GDM1 (cell line): ENCODE measurements around the gene ARFIP1.
A peak's percentile ranks its signal among the peaks of the same experiment; 100 is the strongest.
"Not testable (repeated sequence)": the region's sequence is repeated elsewhere in the genome, so short reads cannot be mapped to it uniquely, and the experiment has no call there.

Experiments
- DNase-seq: peaks from one replicate; lab custom pipeline; 2025; lab: John Stamatoyannopoulos, UW

The ARFIP1 gene

DNA sequence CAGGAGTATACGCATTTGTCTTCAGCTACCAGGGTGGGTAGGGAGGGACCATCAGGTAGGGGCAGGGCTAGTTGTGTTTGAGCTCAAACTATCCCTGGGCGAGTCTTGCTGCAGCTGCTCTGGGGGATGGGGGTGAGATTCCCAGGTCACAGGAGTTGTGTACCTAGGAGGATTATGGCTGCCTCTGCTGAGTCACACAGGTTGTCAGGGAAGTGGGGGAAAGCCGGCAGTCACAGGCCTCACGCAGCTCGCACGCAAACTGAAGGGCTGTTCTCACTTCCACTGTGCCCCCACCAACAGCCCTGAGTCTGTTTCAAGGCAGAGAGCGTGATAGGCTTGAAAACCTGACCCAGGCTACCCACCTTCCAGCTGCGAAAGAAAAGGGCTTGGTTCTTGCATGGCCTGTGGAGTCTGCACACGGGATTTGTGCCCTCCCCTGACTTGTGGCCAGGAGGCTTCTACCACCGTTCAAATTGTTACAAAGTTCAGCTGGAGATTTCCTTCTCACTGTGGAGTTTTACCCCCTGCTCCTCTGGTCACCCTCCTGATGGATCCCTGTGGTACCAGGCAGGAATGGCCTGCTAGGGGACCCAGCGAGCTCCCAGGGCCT lies 63.8 kb downstream of the ARFIP1 start:
- DNase-seq = no peak

DNA sequence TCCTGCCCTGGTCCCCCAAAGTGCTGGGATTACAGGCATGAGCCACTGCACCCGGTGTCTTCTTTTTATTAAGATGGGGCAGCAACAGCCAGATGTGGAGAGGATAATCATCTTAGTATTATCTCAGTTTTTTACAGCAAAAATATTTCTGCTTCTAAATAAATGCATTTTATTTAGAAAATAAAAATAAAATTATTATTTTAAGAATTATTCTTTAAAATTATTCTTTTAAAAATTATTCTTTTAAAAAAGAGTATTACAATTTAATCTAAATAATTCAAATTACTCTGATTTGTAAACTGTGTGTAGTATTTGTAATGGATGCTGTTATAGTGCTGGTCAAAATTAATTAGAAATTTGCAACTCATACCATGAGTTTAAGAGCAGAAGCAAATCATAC lies 67.6 kb downstream of the ARFIP1 start:
- DNase-seq = no peak

DNA sequence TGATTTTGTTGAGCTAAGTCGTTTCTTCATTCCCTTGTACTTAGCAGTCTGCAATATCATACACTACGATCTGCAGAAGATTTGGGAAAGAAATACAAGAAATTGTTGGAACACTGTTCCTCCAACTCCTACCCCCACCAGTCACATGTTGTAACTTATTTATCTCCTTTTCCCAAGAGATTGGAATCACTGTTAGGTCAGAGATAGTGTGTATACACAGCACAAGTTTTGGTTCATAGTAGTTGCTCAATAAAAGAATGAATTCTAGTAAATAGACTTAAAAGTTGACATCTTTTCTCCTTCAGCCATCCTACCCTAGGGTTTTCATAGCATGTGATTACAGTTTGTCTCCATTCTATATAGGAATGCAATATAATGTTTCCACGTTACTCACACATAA lies 68.8 kb downstream of the ARFIP1 start:
- no peak for DNase-seq

DNA sequence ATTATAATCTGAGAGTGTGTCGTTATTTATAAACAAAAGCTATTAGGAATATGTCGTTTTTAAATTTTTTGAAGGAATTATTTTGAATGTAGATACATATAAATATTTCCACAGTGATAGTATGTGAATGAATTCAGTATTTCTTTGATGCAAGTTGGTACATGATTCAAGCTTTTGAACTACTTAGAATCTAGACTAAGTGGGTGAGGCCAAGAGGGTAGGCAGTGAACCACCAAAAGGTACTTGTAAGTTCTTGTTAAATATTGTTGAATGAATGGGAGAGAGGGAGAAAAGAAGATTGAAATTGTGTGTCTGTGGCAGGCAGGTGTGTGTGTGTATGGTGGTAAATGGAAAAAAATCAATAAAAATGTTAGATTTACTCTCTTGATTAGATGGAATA lies 69.6 kb downstream of the ARFIP1 start:
- no peak for DNase-seq

DNA sequence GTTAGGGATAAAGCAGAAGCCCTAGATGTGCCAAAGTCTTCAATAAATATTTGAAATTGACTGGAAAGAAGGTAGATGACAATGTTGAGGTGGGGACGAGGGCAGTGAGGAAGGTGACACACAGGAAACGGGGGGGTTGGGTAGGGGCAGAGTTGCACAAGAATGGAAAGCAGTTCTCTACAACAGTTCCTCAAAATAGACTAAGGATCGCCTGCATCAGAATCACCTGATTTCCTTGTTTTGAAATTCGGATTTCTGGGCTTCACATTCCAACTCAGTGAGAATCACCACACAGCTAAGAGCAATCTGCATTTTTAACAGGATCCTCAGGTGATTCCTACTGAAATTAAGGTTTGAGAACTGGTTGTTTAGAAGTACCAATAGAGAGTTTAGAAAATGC lies 70.6 kb downstream of the ARFIP1 start:
- peak; percentile 17 for DNase-seq

DNA sequence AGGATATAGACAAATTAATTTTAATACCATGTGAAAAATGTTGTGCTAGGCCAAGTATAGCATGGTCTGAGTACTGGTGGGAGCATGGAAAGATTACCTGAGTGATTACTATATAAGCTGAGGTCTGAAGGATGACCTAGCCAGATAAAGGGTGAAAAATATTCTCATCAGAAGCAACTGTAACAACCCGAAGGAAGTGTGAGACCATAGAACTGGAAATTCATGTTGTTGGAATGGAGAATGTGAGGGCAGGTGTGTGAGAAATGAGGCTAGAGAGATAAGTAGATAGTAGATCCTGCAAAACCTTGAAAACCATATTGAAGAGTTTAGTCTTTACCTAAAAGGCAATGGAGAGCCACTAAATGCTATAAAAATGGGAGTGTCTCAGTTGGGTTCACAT lies 71.5 kb downstream of the ARFIP1 start:
- no peak for DNase-seq

DNA sequence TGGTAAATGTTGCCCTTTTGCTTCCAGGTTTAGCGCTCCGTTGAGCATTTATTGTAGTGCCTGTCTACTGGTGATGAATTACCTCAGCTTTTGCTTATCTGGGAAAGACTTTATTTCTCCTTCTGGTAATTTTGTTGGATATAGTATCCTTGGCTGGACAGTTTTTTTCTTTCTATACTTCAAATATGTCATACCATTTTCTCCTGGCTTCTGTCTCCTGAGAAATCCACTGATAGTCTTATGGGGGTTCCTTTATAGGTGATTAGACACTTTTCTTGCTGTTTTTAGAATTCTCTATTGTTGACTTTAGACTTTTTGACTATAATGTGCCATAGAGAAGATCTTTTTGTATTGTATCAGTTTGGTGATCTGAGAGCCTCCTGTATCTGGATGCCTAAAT lies 73.5 kb downstream of the ARFIP1 start:
- DNase-seq = no peak

DNA sequence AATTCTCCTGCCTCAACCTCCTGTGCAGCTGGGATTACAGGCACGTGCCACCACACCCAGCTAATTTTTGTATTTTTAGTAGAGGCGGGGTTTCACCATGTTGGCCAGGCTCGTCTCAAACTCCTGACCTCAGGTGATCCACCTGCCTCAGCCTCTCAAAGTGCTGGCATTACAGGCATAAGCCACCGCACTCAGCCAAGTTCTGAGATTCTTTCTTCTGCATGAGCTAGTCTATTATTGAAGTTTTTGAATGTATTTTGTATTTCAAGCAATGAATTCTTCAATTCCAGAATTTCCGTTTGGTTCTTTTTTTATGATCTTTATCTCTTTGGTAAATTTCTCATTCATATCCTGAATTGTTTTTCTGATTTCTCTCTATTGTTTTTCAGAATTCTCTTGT lies 74.3 kb downstream of the ARFIP1 start:
- DNase-seq = not testable (repeated sequence)

DNA sequence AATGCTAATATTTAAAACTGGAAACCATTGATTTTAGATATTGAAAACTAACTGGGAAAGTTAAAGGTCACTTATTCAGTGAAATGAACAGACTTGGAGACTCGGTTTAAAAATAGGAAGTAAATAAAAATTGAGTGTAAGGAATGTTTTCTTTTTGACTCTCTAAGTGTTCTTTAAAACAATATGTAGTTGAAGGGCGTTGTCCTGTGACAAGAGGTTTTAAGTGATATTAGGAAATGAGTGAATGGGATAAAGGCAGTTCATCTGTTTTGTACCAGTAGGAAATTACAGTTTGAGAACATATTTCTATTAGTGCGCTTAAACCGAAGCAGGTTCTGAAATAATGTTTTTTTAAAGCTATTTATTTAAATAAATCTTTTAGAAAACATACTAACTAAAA lies 77.2 kb downstream of the ARFIP1 start:
- DNase-seq = no peak

DNA sequence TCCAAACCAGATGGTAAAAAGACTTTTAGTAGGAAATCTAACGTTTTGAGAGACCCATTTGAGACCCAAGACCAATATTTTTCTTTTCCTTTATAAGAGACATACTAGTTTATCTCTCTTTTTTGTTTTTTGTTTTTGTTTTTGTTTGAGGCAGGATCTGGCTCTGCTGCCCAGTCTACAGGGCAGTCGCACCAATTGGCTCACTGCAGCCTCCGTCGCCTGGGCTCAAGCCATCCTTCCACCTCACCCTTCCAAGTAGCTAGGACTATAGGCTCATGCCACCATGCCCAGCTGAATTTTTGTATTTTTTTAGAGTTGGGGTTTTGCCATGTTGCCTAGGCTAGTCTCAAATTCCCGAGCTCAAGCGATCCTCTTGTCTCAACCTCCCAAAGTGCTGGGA lies 79.2 kb downstream of the ARFIP1 start:
- DNase-seq = no peak

DNA sequence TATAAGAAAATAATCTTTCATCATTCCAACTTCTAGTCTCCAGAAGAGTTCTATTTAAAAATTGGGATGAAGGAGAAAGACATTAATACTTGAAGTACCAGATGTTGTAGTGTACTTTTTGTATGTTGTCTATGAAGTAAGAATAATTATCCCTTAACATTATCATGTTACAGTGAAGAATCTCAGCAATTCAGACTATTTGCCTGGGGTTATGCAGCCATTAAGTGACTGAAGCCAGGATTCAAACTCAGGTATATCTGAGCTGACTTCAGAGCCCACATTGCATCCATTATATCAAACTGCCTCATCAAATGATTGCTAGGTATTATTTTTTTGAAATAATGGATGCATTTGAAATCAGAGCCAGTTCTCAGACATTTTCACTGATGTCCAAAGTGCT lies 80.3 kb downstream of the ARFIP1 start:
- no peak for DNase-seq

DNA sequence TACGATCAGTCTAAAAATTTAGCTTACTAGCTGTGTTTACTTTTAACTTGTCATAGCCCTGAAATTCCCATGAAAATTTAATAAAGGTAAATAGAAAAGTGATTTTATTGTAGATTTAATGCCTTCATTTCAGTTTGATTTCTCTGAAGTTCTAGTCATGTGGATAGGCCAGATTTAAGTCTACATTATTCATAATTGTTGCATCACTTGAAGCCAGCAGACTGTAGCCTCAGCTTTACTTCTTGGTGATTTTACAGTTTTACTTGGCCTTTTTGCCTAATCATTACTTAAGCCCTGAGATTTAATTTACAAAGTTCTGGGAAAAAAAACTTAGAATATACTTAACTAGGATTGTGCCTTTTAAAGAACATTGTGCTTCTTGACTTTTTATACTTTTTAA lies 82.9 kb downstream of the ARFIP1 start:
- DNase-seq = no peak

DNA sequence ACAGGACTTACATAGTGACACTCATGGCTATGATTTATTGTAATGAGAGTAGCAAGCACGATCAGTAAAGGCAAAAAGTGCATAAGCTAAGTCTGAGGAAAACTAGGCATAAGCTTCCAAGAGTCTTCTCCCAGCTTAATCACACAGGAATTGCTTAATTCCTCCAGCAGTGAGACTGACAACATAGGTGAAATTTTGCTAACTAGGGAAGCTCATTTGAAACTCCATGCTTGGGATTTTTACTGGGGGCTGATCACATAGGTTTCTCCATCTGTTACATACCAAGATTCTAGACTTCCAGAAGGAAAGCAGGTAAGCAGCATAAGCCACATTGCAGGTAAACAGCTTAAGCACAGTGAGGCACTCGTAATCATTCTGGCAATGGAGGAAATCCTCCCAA lies 84.6 kb downstream of the ARFIP1 start:
- no peak for DNase-seq

DNA sequence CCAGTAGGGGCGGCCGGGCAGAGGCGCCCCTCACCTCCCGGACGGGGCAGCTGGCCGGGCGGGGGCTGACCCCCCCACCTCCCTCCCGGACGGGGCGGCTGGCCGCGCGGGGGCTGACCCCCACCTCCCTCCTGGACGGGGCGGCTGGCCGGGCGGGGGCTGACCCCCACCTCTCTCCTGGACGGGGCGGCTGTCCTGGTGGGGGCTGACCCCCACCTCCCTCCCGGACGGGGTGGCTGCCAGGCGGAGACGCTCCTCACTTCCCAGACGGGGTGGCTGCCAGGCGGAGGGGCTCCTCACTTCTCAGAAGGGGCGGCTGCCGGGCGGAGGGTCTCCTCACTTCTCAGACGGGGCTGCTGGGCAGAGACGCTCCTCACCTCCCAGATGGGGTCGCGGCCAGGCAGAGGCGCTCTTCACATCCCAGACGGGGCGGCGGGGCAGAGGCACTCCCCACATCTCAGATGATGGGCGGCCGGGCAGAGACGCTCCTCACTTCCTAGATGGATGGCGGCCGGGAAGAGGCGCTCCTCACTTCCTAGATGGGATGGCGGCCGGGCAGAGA lies 86.8 kb downstream of the ARFIP1 start:
- DNase-seq = not testable (repeated sequence)

DNA sequence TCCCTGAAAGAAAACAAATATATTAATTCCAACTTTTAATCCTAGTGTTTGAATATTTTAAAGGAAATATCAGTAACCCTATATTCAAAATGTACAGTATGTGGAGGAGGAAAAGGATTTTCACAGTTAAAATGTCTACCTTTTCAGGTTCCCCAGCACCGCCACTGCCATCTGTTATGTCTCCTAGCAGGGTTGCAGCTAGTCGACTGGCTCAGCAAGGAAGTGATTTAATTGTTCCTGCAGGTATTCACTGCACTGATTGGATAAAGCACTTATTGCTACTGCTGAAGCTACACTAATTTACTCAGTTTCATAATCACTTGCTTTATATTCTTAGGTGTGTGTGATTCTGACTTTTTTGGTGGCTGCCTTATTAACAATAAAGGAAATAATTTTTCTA lies 90.9 kb downstream of the ARFIP1 start:
- no peak for DNase-seq

DNA sequence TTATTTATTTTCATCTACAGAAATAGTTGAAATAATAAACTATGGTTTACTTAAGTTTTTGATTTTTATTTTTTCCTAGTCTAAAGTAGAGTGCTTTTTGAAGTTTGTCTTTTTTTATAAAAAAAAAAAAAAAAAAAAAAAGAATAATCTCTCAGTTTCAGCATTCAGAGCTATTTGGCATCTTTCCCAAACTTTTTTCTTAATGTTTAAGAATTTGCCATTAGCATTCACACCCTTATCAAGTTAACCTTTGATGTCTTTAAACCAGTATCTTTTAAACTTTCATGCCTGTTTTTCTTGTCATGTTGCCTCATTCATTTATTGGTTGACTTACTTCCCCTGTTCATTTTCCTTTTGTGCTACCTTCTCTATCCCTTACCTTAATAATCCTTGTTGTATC lies 95.5 kb downstream of the ARFIP1 start:
- no peak for DNase-seq

DNA sequence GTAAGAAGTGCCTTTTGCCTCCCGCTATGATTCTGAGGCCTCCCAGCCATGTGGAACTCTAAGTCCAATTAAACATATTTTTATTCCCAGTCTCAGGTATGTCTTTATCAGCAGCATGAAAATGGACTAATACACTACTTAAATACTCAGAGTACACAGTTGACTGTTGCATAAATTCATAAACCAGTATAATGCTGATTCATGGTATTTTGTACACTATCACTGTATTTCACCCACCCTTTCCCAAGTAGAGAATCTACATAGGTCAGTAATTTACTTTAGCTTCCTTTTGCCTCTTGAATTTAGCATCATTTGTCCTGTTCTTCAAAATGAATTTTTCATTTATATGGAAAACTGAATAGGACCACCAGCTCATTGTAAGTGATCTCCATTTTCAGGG lies 98.1 kb downstream of the ARFIP1 start:
- no peak for DNase-seq

DNA sequence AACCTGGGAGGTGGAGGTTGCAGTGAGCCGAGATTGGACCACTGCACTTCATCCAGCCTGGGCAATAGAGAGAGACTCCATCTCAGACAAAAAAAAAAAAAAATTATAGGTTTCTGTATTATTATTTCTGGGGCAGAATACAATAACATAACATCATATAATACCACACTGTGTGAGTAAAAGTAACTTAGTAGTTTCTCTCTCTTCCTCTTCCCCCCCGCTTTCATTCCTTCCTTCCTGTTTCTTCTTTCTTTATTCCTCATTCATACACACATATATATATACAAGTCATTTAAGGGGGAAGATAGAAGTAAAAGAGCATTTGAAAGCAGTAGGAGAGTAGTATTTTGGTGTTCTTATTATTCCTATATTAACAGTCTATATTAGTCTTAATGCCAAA lies 100.5 kb downstream of the ARFIP1 start:
- no peak for DNase-seq

DNA sequence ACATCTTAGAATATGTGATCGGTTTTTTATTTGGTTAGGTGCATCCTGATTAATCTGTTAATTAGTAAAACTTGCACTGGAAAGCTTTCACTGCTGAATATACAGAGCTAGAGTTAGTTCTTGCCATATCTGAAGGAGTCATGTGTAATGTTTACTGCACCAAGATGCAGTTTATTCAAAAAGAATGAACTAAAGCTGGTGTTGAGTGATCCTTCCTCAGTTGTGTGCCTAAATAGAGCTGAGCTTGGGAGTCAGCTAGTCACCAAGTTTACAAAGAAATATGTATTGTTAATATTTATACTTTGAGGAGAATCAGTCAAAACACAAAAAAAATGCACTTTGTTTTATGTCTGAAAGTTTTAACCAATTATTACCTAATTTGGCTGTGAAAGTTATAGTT lies 102.2 kb downstream of the ARFIP1 start:
- DNase-seq = no peak

DNA sequence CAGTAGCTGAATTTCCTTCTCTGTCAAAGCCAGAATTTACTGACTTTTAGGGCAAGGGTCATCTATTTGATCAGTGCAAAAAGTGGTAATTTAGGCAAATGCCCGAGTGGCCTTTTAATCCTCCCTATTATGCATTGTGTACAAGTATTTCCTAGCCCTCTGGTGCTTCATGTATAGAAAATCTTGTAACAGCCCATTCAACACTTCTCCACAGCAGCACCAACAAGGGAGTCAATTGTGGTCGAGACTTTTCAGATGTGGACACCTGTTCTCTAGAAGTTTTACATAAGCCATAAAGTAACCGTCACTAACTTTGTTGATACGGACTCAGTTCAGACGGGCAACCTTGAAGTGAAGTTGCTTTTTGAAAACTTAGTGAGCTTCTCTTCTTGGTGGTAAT lies 105.4 kb downstream of the ARFIP1 start:
- no peak for DNase-seq

DNA sequence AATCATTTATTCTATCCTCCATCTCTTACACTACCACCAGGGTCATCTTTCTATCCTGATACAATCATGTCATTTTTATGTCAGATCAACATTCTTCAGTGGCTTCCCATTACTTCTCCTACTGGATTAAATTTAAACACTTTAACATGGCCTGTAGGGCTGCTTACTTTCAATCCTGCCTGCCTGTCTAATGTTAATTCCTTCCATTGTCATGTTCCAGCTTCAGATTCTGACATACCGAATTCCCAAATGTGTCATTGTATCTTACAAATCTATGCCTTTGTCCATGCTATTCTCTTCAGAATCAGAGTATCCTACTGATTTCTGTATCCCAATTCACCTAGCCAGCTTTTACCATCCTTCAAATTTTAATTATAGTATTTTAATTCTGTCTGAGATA lies 106.4 kb downstream of the ARFIP1 start:
- no peak for DNase-seq

DNA sequence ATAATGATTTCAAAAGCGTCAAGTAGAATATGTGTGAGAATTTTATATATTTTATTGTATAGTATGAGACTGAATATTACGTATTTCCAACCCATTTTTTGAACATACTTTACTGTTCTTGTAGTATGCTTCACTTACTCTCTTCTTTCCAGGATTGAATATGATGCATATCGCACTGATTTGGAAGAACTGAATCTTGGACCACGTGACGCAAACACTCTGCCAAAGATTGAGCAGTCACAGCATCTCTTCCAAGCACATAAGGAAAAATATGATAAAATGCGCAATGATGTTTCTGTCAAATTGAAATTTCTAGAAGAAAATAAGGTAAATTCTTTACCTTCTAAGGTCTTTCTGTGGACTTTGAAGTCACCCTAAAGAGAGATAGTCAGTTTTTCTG lies 108.2 kb downstream of the ARFIP1 start:
- no peak for DNase-seq

DNA sequence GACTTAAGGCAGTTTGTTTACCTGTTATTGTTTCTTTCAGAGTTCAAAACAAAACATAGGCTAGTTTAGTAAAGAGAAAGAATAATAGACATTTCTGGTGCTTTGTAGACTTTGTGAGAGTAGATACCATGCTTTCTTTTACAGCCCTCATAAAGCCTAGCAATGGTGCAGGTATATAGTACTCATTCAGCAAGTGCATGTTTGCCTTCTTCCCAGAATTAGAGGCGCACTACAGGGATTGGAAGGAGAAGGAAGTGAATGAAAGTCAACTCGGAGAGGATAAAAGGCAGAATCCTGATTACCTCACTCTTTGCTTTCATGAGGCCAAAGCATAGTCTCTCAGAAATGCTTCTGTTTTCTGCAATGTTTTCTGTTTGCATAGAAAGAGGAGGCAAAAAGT lies 113.2 kb downstream of the ARFIP1 start:
- no peak for DNase-seq

DNA sequence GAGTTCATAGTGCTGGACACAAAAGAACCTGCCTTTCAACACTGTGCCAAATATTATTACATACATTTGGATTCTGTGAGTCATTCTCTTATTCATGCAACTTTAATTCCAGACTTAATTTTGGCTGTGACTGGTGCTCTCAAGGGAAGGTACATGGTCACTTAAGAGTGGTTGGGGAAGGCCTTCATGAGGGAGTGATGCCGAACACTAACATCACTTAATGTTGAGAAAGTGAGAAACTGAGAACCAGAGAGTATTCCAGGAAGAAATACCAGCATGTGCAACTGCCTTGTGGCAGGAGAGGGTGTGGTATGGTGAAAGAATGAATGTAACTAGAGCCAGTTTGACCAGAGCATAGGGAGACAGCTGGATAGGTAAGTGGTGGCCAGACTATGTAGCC lies 114.9 kb downstream of the ARFIP1 start:
- no peak for DNase-seq

DNA sequence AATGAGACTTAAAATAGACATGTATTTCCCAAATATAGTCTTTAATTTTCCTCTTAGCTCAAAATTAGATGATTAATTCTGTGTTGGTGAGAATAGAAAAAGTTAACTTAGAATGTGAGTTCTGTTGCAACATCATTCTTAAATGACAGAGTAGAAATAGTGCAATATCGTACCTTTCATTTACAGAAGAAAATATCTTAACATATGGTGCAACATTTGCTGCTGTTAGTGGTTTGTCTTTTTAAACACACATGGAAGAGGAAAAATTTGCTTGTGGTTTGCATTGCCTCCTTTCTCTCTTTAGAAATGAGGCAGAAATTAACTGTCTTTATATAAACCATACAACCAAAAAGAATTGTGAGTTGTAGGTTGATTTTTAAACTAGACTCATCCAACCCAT lies 117.1 kb downstream of the ARFIP1 start:
- DNase-seq = no peak
